Loucy (cell line): ENCODE data around the gene AP5Z1.

Source experiments
- H2AFZ ChIP-seq: fragments of 200-600 bp; sonication (generic); 2 replicates; pipeline ENCODE4 v1.6.0; 2016; ENCODE audit warnings: antibody characterized with exemption, mild to moderate bottlenecking, low read length, moderate library complexity
- H3F3A ChIP-seq: fragments of 200-600 bp; 2 replicates; pipeline ENCODE4 v1.6.0; 2016; ENCODE audit warnings: antibody characterized with exemption, low read depth, mild to moderate bottlenecking
- H3K27me3 ChIP-seq: fragments of 200-600 bp; sonication (generic); 2 replicates; pipeline ENCODE4 v1.6.1; 2014; ENCODE audit warnings: low read length, mild to moderate bottlenecking; ENCODE audit not compliant: insufficient read depth, poor library complexity, severe bottlenecking
- H3K36me3 ChIP-seq: fragments of 200-600 bp; sonication (generic); 2 replicates; pipeline ENCODE4 v1.6.1; 2016; ENCODE audit warnings: low read length; ENCODE audit not compliant: insufficient read depth
- H3K4me1 ChIP-seq: fragments of 200-600 bp; sonication (generic); 2 replicates; pipeline ENCODE4 v1.5.1; 2014; ENCODE audit warnings: low read length, mild to moderate bottlenecking; ENCODE audit not compliant: insufficient read depth, poor library complexity, severe bottlenecking
- H3K4me2 ChIP-seq: fragments of 200-600 bp; sonication (generic); 2 replicates; pipeline ENCODE4 v1.6.0; 2014; ENCODE audit warnings: antibody characterized with exemption, low read length, low read depth, mild to moderate bottlenecking; ENCODE audit not compliant: poor library complexity, severe bottlenecking
- H3K4me3 ChIP-seq: fragments of 200-600 bp; sonication (generic); 2 replicates; pipeline ENCODE4 v1.5.1; 2014; ENCODE audit warnings: low read length, mild to moderate bottlenecking, mixed read lengths; ENCODE audit not compliant: poor library complexity, severe bottlenecking
- H3K79me2 ChIP-seq: fragments of 200-600 bp; sonication (generic); 2 replicates; pipeline ENCODE4 v1.6.1; 2014; ENCODE audit warnings: low read length; ENCODE audit not compliant: insufficient read depth
- H3K9ac ChIP-seq: fragments of 200-600 bp; sonication (generic); 2 replicates; pipeline ENCODE4 v1.6.0; 2014; ENCODE audit warnings: mild to moderate bottlenecking, low read depth, low read length, moderate library complexity; ENCODE audit not compliant: poor library complexity, severe bottlenecking
- H3K9me2 ChIP-seq: fragments of 200-600 bp; sonication (generic); replicated peaks from 2 replicates; pipeline ENCODE4 v1.6.1; 2016; ENCODE audit warnings: low read depth, low read length, mixed read lengths
- H3K9me3 ChIP-seq: fragments of 200-600 bp; sonication (generic); 2 replicates; pipeline ENCODE4 v1.6.1; 2014; ENCODE audit warnings: mild to moderate bottlenecking, antibody characterized with exemption, low read length, low read depth; ENCODE audit not compliant: insufficient read depth
- H4K20me1 ChIP-seq: fragments of 200-600 bp; sonication (generic); 2 replicates; pipeline ENCODE4 v1.6.0; 2014; ENCODE audit warnings: antibody characterized with exemption, low read length, mild to moderate bottlenecking; ENCODE audit not compliant: insufficient read depth, poor library complexity, severe bottlenecking
- CTCF ChIP-seq: fragments of 200-600 bp; sonication (generic); conservative IDR thresholded peaks from 2 replicates; pipeline ENCODE4 v1.5.1; 2014; ENCODE audit warnings: mild to moderate bottlenecking, antibody characterized with exemption, low read length
- EZH2phosphoT487 ChIP-seq: fragments of 200-600 bp; IDR thresholded peaks from 2 replicates; pipeline ENCODE4 v1.6.1; 2018; ENCODE audit warnings: antibody characterized with exemption, mild to moderate bottlenecking, moderate library complexity, borderline replicate concordance

The AP5Z1 gene

GRCh38 chr7:4781366-4782069 lies 6.1 kb downstream of the AP5Z1 start:
- H3K9ac ChIP-seq: no peak overlapping the region
- H3K9me2 ChIP-seq: no peaks in the 10 kb centered on the region
- H3K27me3 ChIP-seq: no peaks in the 10 kb centered on the region
- peaks cover 5% of the 10 kb centered on the region for H4K20me1 ChIP-seq
- H3K4me2 ChIP-seq: no peak overlapping the region
- H3K4me1 ChIP-seq: no peaks in the 10 kb centered on the region
- no peak overlapping the region for H3K4me3 ChIP-seq
- H3K79me2 ChIP-seq: peaks cover 24% of the 10 kb centered on the region
- H3K9me3 ChIP-seq: no peaks in the 10 kb centered on the region
- TF ChIP-seq EZH2phosphoT487 (no peak), CTCF (no peak)
- H3F3A ChIP-seq: no peaks in the 10 kb centered on the region
- peaks cover 23% of the 10 kb centered on the region; the same call in 1 of the 2 replicates for H3K36me3 ChIP-seq
- H2AFZ ChIP-seq: no peak overlapping the region

- Histone ChIP-seq H3F3A (no peaks in the 10 kb centered on the region), H3K4me2 (no peak overlapping the region), H3K9me3 (no peaks in the 10 kb centered on the region), H3K27me3 (no peaks in the 10 kb centered on the region), H4K20me1 (no peaks in the 10 kb centered on the region), H3K4me3 (no peak overlapping the region), H3K79me2 (peaks cover 14% of the 10 kb centered on the region; the same call in 1 of the 2 replicates), H3K9ac (no peak overlapping the region), H3K36me3 (peaks cover 25% of the 10 kb centered on the region; the same call in 1 of the 2 replicates), H3K9me2 (no peaks in the 10 kb centered on the region), H2AFZ (no peak overlapping the region), H3K4me1 (no peaks in the 10 kb centered on the region)
- no peak for TF ChIP-seq CTCF
- no peak for TF ChIP-seq EZH2phosphoT487
Observed at GRCh38 chr7:4782333-4783291, 7.2 kb downstream of the AP5Z1 start.

GRCh38 chr7:4783292-4783652 lies 7.8 kb downstream of the AP5Z1 start:
- H3K36me3 ChIP-seq: peaks cover 28% of the 10 kb centered on the region; the same call in 1 of the 2 replicates
- H3K9me3 ChIP-seq: no peaks in the 10 kb centered on the region
- no peaks in the 10 kb centered on the region for H3K27me3 ChIP-seq
- no peaks in the 10 kb centered on the region for H4K20me1 ChIP-seq
- no peak overlapping the region for H3K4me3 ChIP-seq
- no peaks in the 10 kb centered on the region for H3K9me2 ChIP-seq
- H2AFZ ChIP-seq: no peak overlapping the region
- no peaks in the 10 kb centered on the region for H3F3A ChIP-seq
- TF ChIP-seq CTCF: no peak
- TF ChIP-seq EZH2phosphoT487: no peak
- no peak overlapping the region for H3K9ac ChIP-seq
- no peak overlapping the region for H3K4me2 ChIP-seq
- H3K79me2 ChIP-seq: peaks cover 7% of the 10 kb centered on the region; the same call in 1 of the 2 replicates
- H3K4me1 ChIP-seq: no peaks in the 10 kb centered on the region
